ENCODE results near the gene MAP7D2. TPM values are rescaled to one million over a fixed set of nuclear protein-coding genes. Genes with fewer than 3 reads are reported as not detected.

Gene MAP7D2
- total and polyA plus RNA-seq, 2 of the 4 experiments (the other 2 are of a cell fraction): 0.18 to 0.19 TPM

GRCh38 chrX:20141281-20142220 lies 24.8 kb upstream of the MAP7D2 start, which contains the start of gene EIF1AX:
Gene EIF1AX, minus strand, starts transcription at chrX:20141838. Its CDS starts 198 bp downstream, at chrX:20141640.
- H3K4me1 ChIP-seq (ENCODE audit: control insufficient read depth, insufficient read depth, low read length): peaks cover 4% of the 10 kb centered on the region
- peak; percentile 99 for ATAC-seq (ENCODE audit: low read depth)

More at GRCh38 chrX:20141281-20142220, 24.8 kb upstream of the MAP7D2 start, which contains the start of gene EIF1AX:
- TF ChIP-seq CEBPB (IDR thresholded peaks at IDR 0.05; ENCODE audit: low read depth, low read length) (peak; percentile 43; the same call in 1 of the 2 replicates), RFX5 (IDR thresholded peaks at IDR 0.05; ENCODE audit: low read depth, low read length) (no peak), CTCF (conservative IDR thresholded peaks at IDR 0.05; ENCODE audit: low read depth, low read length) (no peak), MAFK (IDR thresholded peaks at IDR 0.05; ENCODE audit: low read depth, low read length) (no peak), MAZ (IDR thresholded peaks at IDR 0.05; ENCODE audit: borderline replicate concordance, low read depth, low read length) (peak; percentile 94), MXI1 (IDR thresholded peaks at IDR 0.05; ENCODE audit: borderline replicate concordance, low read depth, low read length) (peak; percentile 34; the same call in 1 of the 2 replicates), POLR2A (IDR thresholded peaks at IDR 0.05; ENCODE audit: low read depth, low read length) (peak; percentile 89)
- CTCF ChIA-PET: interaction anchor here (0.9 kb wide), 1 partner anchor 11 kb away, joined by 3 read pairs; no protein-coding TSS in a partner anchor
- peak within 1 kb of the TSS; percentile 97 for H3K9ac ChIP-seq (ENCODE audit: low read depth, low read length)
- no peak within 1 kb of the TSS for H2BK20ac ChIP-seq (ENCODE audit: low read depth, low read length)
- H3K4ac ChIP-seq (ENCODE audit: low read depth, low read length): peak within 1 kb of the TSS; percentile 85
- 0% methylated on average over 15 of the region's 82 CpGs; no CpG with 5 or more reads in 1 of the 2 experiments for WGBS, 2 experiments (ENCODE audit: extremely low coverage in 2 of 2, insufficient read length in 1 of 2)
- peak within 1 kb of the TSS; percentile 79 for H3K23ac ChIP-seq (ENCODE audit: low read depth, low read length)
- peak within 1 kb of the TSS; percentile 64 for H2BK5ac ChIP-seq (ENCODE audit: low read depth, low read length, poor library complexity, severe bottlenecking)
- no peak within 1 kb of the TSS; the same call in 1 of the 2 replicates for H4K91ac ChIP-seq (ENCODE audit: insufficient read depth, low read depth, low read length)
- H3K79me1 ChIP-seq (ENCODE audit: low read depth in 1 of 2, low read length in 2 of 2): peaks cover 9% of the 10 kb centered on the region in 2 experiments
- peak within 1 kb of the TSS in 1 of 2 experiments; percentile 42; a peak in 1 of 4 replicates for H4K8ac ChIP-seq (ENCODE audit: low read depth in 2 of 2, low read length in 2 of 2)
- H3K14ac ChIP-seq (replicated peaks; ENCODE audit: low read depth, low read length): peak within 1 kb of the TSS; percentile 84; the same call in 1 of the 2 replicates
- peak within 1 kb of the TSS; percentile 42; the same call in 1 of the 2 replicates for H3K18ac ChIP-seq (ENCODE audit: low read depth, low read length)
- peaks cover 5% of the 10 kb centered on the region; the same call in 1 of the 2 replicates for H3K9me1 ChIP-seq (ENCODE audit: insufficient read depth, low read length)
- in situ Hi-C loops (cut with MboI; ENCODE audit: low sequenced_read_pairs) (no loop called here), intact Hi-C loops (cut with micrococcal nuclease) (no loop called here), dilution Hi-C loops (cut with HindIII; ENCODE audit: low sequenced_read_pairs, unreplicated experiment) (no loop called here)
- H4K20me1 ChIP-seq (ENCODE audit: insufficient read depth, low read length): peaks cover 19% of the 10 kb centered on the region
- H3K56ac ChIP-seq (ENCODE audit: extremely low read depth, insufficient read depth, low read length): peak within 1 kb of the TSS; percentile 50
- DNase-seq: peak; percentile 99
- no peak within 1 kb of the TSS for H2BK15ac ChIP-seq (ENCODE audit: low read depth, low read length)
- peak within 1 kb of the TSS; percentile 97 for H2AFZ ChIP-seq (replicated peaks; ENCODE audit: low read length, poor library complexity)
- H3K27ac ChIP-seq (ENCODE audit: insufficient read depth, low read length): peak within 1 kb of the TSS; percentile 63
- H2AK9ac ChIP-seq (replicated peaks; ENCODE audit: low read depth, low read length, poor library complexity): peak within 1 kb of the TSS; percentile 95
- H3K27me3 ChIP-seq (ENCODE audit: control insufficient read depth, insufficient read depth, low read length): no peaks in the 10 kb centered on the region
- H3K9me3 ChIP-seq (ENCODE audit: control insufficient read depth, insufficient read depth, low read length): no peaks in the 10 kb centered on the region
- peak within 1 kb of the TSS; percentile 98 for H3K4me2 ChIP-seq (ENCODE audit: low read depth, low read length)
- H2BK120ac ChIP-seq (ENCODE audit: low read depth, low read length): no peak within 1 kb of the TSS
- H3K4me3 ChIP-seq (ENCODE audit: insufficient read depth, low read depth, low read length): peak within 1 kb of the TSS; percentile 72
- no peak within 1 kb of the TSS for H2AK5ac ChIP-seq (ENCODE audit: low read depth, low read length)
- POLR2A ChIA-PET (ENCODE audit: unreplicated experiment): interaction anchor here (0.6 kb wide), 1 partner anchor 1574 kb away, joined by 3 read pairs; no protein-coding TSS in a partner anchor
- peaks cover 8% of the 10 kb centered on the region for H3K36me3 ChIP-seq (ENCODE audit: control insufficient read depth, insufficient read depth, low read length)
- TSS peak; percentile 50 for BruUV-seq (replicated peaks)
- H4K5ac ChIP-seq (ENCODE audit: low read depth, low read length): peak within 1 kb of the TSS; percentile 67

Data from IMR-90 (cell line).